ENCODE results near the gene LTB.

The LTB gene

GRCh38 chr6:31556307-31556706 is 25.9 kb downstream of the LTB start:
- in situ Hi-C loops (cut with MboI; ENCODE audit: low sequenced_read_pairs), result no loop called here

GRCh38 chr6:31551371-31551770 is 30.9 kb downstream of the LTB start:
- in situ Hi-C loops (cut with MboI; ENCODE audit: low sequenced_read_pairs), result loop anchor here (5.0 kb wide), 1 partner anchor 46 kb away; no protein-coding TSS in a partner anchor

- in situ Hi-C loops (cut with MboI; ENCODE audit: low sequenced_read_pairs), result no loop called here
Measured at GRCh38 chr6:31548544-31548873, 33.7 kb downstream of the LTB start.

GRCh38 chr6:31547727-31548543 is 34.3 kb downstream of the LTB start:
- in situ Hi-C loops (cut with MboI; ENCODE audit: low sequenced_read_pairs), result no loop called here

- in situ Hi-C loops (cut with MboI; ENCODE audit: low sequenced_read_pairs), result no loop called here
Measured at GRCh38 chr6:31546958-31547726, 35.1 kb downstream of the LTB start, which contains the start of gene NFKBIL1. Gene NFKBIL1 (plus strand): TSS chr6:31547608. CDS start chr6:31547695, 87 bp downstream.

GRCh38 chr6:31546339-31546957 is 35.8 kb downstream of the LTB start, which contains the start of gene ATP6V1G2:
Gene ATP6V1G2 (minus strand): TSS chr6:31546608. CDS start chr6:31546559, 49 bp downstream.
- in situ Hi-C loops (cut with MboI; ENCODE audit: low sequenced_read_pairs), result no loop called here

GRCh38 chr6:31545291-31545690 is 36.9 kb downstream of the LTB start:
- in situ Hi-C loops (cut with MboI; ENCODE audit: low sequenced_read_pairs), result no loop called here

GRCh38 chr6:31544676-31545075 is 37.5 kb downstream of the LTB start:
- in situ Hi-C loops (cut with MboI; ENCODE audit: low sequenced_read_pairs), result no loop called here

GRCh38 chr6:31543639-31544038 is 38.6 kb downstream of the LTB start:
- in situ Hi-C loops (cut with MboI; ENCODE audit: low sequenced_read_pairs), result no loop called here

- in situ Hi-C loops (cut with MboI; ENCODE audit: low sequenced_read_pairs), result no loop called here
Measured at GRCh38 chr6:31541658-31542521, 40.3 kb downstream of the LTB start, which contains the start of gene DDX39B. Gene DDX39B (minus strand): TSS chr6:31542003. CDS start chr6:31540532, 1,471 bp downstream.

- in situ Hi-C loops (cut with MboI; ENCODE audit: low sequenced_read_pairs), result no loop called here
Measured at GRCh38 chr6:31541059-31541657, 41.1 kb downstream of the LTB start.

GRCh38 chr6:31540640-31541039 is 41.6 kb downstream of the LTB start:
- in situ Hi-C loops (cut with MboI; ENCODE audit: low sequenced_read_pairs), result no loop called here

GRCh38 chr6:31538805-31539400 is 43.3 kb downstream of the LTB start:
- in situ Hi-C loops (cut with MboI; ENCODE audit: low sequenced_read_pairs), result no loop called here

GRCh38 chr6:31535538-31536324 is 46.5 kb downstream of the LTB start:
- in situ Hi-C loops (cut with MboI; ENCODE audit: low sequenced_read_pairs), result no loop called here

- in situ Hi-C loops (cut with MboI; ENCODE audit: low sequenced_read_pairs), result no loop called here
Measured at GRCh38 chr6:31534521-31535040, 47.6 kb downstream of the LTB start.

GRCh38 chr6:31534011-31534410 is 48.2 kb downstream of the LTB start:
- in situ Hi-C loops (cut with MboI; ENCODE audit: low sequenced_read_pairs), result no loop called here

- in situ Hi-C loops (cut with MboI; ENCODE audit: low sequenced_read_pairs), result no loop called here
Measured at GRCh38 chr6:31533455-31533841, 48.8 kb downstream of the LTB start.

- in situ Hi-C loops (cut with MboI; ENCODE audit: low sequenced_read_pairs), result no loop called here
Measured at GRCh38 chr6:31532644-31533454, 49.4 kb downstream of the LTB start.

Data from HL-60/S4 treated with phorbol 12-myristate 13-acetate at 8.2 ng/mL for 4 days and 3 days (cell line).